Dendritic cell treated with granulocyte-macrophage colony-stimulating factor and Interleukin-4, amounts not matched to agents 40 ng/mL and 50 ng/mL, for 4 days (primary cell): ENCODE results near the gene ZNF444.

Experiments
- H3K27ac Mint-ChIP-seq: one replicate; pipeline ENCODE4 v1.8.0; 2022; ENCODE audit warnings: mild to moderate bottlenecking, mixed read lengths
- H3K27me3 Mint-ChIP-seq: one replicate; pipeline ENCODE4 v1.8.0; 2022; ENCODE audit warnings: mild to moderate bottlenecking, mixed read lengths
- H3K36me3 Mint-ChIP-seq: one replicate; pipeline ENCODE4 v1.8.0; 2022; ENCODE audit warnings: low read depth, mixed read lengths
- H3K4me1 Mint-ChIP-seq: one replicate; pipeline ENCODE4 v1.8.0; 2022; ENCODE audit warnings: low read depth, mixed read lengths
- H3K4me3 Mint-ChIP-seq: one replicate; pipeline ENCODE4 v1.8.0; 2022; ENCODE audit warnings: mild to moderate bottlenecking, moderate library complexity, mixed read lengths
- H3K9me3 Mint-ChIP-seq: one replicate; pipeline ENCODE4 v1.8.0; 2022; ENCODE audit warnings: mixed read lengths
- intact Hi-C: fragments of 100-400 bp; cut with micrococcal nuclease; formaldehyde crosslinking; loops from one replicate; pipeline ENCODE4 v1.15.0; 2022

Gene ZNF444

GRCh38 chr19:56112313-56112709 is 28.8 kb upstream of the ZNF444 start:
- intact Hi-C loops = no loop called here
- Mint-ChIP-seq H3K9me3 (no peaks in the 10 kb centered on the region), H3K4me1 (peaks cover 83% of the 10 kb centered on the region), H3K27ac (peak overlapping the region; percentile 61), H3K27me3 (no peaks in the 10 kb centered on the region), H3K36me3 (peaks cover 50% of the 10 kb centered on the region), H3K4me3 (no peak overlapping the region)

- H3K4me1 Mint-ChIP-seq = peaks cover 83% of the 10 kb centered on the region
- H3K4me3 Mint-ChIP-seq = no peak overlapping the region
- no peaks in the 10 kb centered on the region for H3K27me3 Mint-ChIP-seq
- H3K36me3 Mint-ChIP-seq = peaks cover 50% of the 10 kb centered on the region
- H3K27ac Mint-ChIP-seq = peak overlapping the region; percentile 61
- no peaks in the 10 kb centered on the region for H3K9me3 Mint-ChIP-seq
- intact Hi-C loops = no loop called here
Measured at GRCh38 chr19:56113074-56113632, 27.9 kb upstream of the ZNF444 start.

- H3K4me3 Mint-ChIP-seq = no peak overlapping the region
- H3K4me1 Mint-ChIP-seq = peaks cover 83% of the 10 kb centered on the region
- no peaks in the 10 kb centered on the region for H3K27me3 Mint-ChIP-seq
- H3K9me3 Mint-ChIP-seq = no peaks in the 10 kb centered on the region
- intact Hi-C loops = no loop called here
- H3K27ac Mint-ChIP-seq = peak overlapping the region; percentile 61
- peaks cover 50% of the 10 kb centered on the region for H3K36me3 Mint-ChIP-seq
Measured at GRCh38 chr19:56114051-56114777, 26.9 kb upstream of the ZNF444 start.

- H3K27me3 Mint-ChIP-seq = no peaks in the 10 kb centered on the region
- peaks cover 84% of the 10 kb centered on the region for H3K4me1 Mint-ChIP-seq
- peaks cover 53% of the 10 kb centered on the region for H3K36me3 Mint-ChIP-seq
- H3K27ac Mint-ChIP-seq = peak overlapping the region; percentile 61
- H3K9me3 Mint-ChIP-seq = no peaks in the 10 kb centered on the region
- intact Hi-C loops = no loop called here
- H3K4me3 Mint-ChIP-seq = no peak overlapping the region
Measured at GRCh38 chr19:56114778-56115110, 26.3 kb upstream of the ZNF444 start.

GRCh38 chr19:56115490-56115889 is 25.6 kb upstream of the ZNF444 start:
- intact Hi-C loops = no loop called here
- Mint-ChIP-seq H3K27me3 (no peaks in the 10 kb centered on the region), H3K36me3 (peaks cover 61% of the 10 kb centered on the region), H3K4me1 (peaks cover 86% of the 10 kb centered on the region), H3K9me3 (no peaks in the 10 kb centered on the region), H3K4me3 (no peak overlapping the region), H3K27ac (no peak overlapping the region)

GRCh38 chr19:56116606-56117005 is 24.5 kb upstream of the ZNF444 start:
- intact Hi-C loops = no loop called here
- no peaks in the 10 kb centered on the region for H3K27me3 Mint-ChIP-seq
- peaks cover 74% of the 10 kb centered on the region for H3K4me1 Mint-ChIP-seq
- no peak overlapping the region for H3K4me3 Mint-ChIP-seq
- peak overlapping the region; percentile 52 for H3K27ac Mint-ChIP-seq
- no peaks in the 10 kb centered on the region for H3K9me3 Mint-ChIP-seq
- H3K36me3 Mint-ChIP-seq = peaks cover 68% of the 10 kb centered on the region

- H3K4me1 Mint-ChIP-seq = peaks cover 66% of the 10 kb centered on the region
- intact Hi-C loops = no loop called here
- H3K4me3 Mint-ChIP-seq = no peak overlapping the region
Measured at GRCh38 chr19:56117376-56117884, 23.7 kb upstream of the ZNF444 start.

GRCh38 chr19:56117889-56118288 is 23.2 kb upstream of the ZNF444 start:
- intact Hi-C loops = no loop called here
- H3K27ac Mint-ChIP-seq = peak overlapping the region; percentile 98
- H3K9me3 Mint-ChIP-seq = no peaks in the 10 kb centered on the region
- no peak overlapping the region for H3K4me3 Mint-ChIP-seq
- peaks cover 68% of the 10 kb centered on the region for H3K36me3 Mint-ChIP-seq
- H3K27me3 Mint-ChIP-seq = no peaks in the 10 kb centered on the region
- H3K4me1 Mint-ChIP-seq = peaks cover 62% of the 10 kb centered on the region

More at GRCh38 chr19:56117376-56117884, 23.7 kb upstream of the ZNF444 start:
- Mint-ChIP-seq H3K27me3 (no peaks in the 10 kb centered on the region), H3K36me3 (peaks cover 68% of the 10 kb centered on the region), H3K27ac (peak overlapping the region; percentile 98), H3K9me3 (no peaks in the 10 kb centered on the region)

GRCh38 chr19:56118666-56119581 is 22.2 kb upstream of the ZNF444 start:
- peaks cover 51% of the 10 kb centered on the region for H3K4me1 Mint-ChIP-seq
- peak overlapping the region; percentile 95 for H3K4me3 Mint-ChIP-seq
- intact Hi-C loops = no loop called here
- H3K36me3 Mint-ChIP-seq = peaks cover 66% of the 10 kb centered on the region
- peak overlapping the region; percentile 98 for H3K27ac Mint-ChIP-seq
- H3K27me3 Mint-ChIP-seq = no peaks in the 10 kb centered on the region
- no peaks in the 10 kb centered on the region for H3K9me3 Mint-ChIP-seq

- H3K4me1 Mint-ChIP-seq = peaks cover 45% of the 10 kb centered on the region
- peak overlapping the region; percentile 95 for H3K4me3 Mint-ChIP-seq
- intact Hi-C loops = no loop called here
- no peaks in the 10 kb centered on the region for H3K27me3 Mint-ChIP-seq
- H3K36me3 Mint-ChIP-seq = peaks cover 59% of the 10 kb centered on the region
- no peaks in the 10 kb centered on the region for H3K9me3 Mint-ChIP-seq
- peak overlapping the region; percentile 98 for H3K27ac Mint-ChIP-seq
Measured at GRCh38 chr19:56119582-56119978, 21.5 kb upstream of the ZNF444 start.

GRCh38 chr19:56120002-56120370 is 21.1 kb upstream of the ZNF444 start:
- Mint-ChIP-seq H3K4me3 (peak overlapping the region; percentile 95), H3K27me3 (no peaks in the 10 kb centered on the region), H3K36me3 (peaks cover 55% of the 10 kb centered on the region), H3K27ac (peak overlapping the region; percentile 98), H3K4me1 (peaks cover 41% of the 10 kb centered on the region), H3K9me3 (no peaks in the 10 kb centered on the region)
- intact Hi-C loops = no loop called here

GRCh38 chr19:56120371-56121179 is 20.5 kb upstream of the ZNF444 start:
- H3K36me3 Mint-ChIP-seq = peaks cover 49% of the 10 kb centered on the region
- no peaks in the 10 kb centered on the region for H3K9me3 Mint-ChIP-seq
- intact Hi-C loops = loop anchor here (1.0 kb wide), 3 partner anchors 9 to 195 kb away; no protein-coding TSS in a partner anchor
- H3K4me3 Mint-ChIP-seq = peak overlapping the region; percentile 95
- peak overlapping the region; percentile 98 for H3K27ac Mint-ChIP-seq
- no peaks in the 10 kb centered on the region for H3K27me3 Mint-ChIP-seq
- peaks cover 39% of the 10 kb centered on the region for H3K4me1 Mint-ChIP-seq
